ENCODE measurements around the gene HTR3B.
"Not testable (repeated sequence)": the region's sequence is repeated elsewhere in the genome, so short reads cannot be mapped to it uniquely, and the experiment has no call there.

The HTR3B gene, protein sequence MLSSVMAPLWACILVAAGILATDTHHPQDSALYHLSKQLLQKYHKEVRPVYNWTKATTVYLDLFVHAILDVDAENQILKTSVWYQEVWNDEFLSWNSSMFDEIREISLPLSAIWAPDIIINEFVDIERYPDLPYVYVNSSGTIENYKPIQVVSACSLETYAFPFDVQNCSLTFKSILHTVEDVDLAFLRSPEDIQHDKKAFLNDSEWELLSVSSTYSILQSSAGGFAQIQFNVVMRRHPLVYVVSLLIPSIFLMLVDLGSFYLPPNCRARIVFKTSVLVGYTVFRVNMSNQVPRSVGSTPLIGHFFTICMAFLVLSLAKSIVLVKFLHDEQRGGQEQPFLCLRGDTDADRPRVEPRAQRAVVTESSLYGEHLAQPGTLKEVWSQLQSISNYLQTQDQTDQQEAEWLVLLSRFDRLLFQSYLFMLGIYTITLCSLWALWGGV

DNA sequence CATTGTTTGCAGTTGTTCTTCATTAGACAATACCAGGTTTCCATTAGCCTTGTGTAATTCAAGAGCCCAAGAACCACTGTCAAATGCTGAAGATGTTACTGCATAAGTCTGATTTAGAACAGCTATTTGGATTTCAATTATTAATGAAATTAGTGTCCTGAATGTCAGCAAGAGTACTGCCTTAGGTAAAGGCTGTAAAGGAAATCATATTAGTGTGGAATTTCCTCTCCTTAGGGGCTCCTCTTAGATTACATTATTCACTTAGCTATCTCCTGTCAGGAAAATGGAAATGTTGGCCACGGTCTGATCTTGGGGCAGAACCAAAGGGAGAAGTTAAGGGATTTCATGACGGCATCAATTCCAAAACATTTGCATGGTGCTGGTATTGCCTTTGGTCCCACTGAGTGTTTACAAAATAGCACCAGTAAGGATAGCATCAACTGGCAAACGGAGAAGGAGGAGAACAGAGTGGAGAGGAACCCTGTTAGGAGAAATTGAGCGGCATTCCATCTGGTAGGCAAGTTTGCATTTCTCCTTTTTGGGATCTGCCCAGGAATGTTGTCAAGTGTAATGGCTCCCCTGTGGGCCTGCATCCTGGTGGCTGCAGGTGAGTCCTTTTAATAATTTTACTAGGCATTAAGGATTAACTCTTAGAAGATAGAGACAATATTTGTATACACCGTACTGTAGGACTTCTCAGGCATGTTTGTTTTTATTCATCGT lies at the start of gene HTR3B:
HTR3B (plus strand) TSS at position 418 of the 723 bp plus-strand sequence; CDS start at position 556, 138 bp downstream.
- DNase-seq (ENCODE audit: low spot score) = no peak

DNA sequence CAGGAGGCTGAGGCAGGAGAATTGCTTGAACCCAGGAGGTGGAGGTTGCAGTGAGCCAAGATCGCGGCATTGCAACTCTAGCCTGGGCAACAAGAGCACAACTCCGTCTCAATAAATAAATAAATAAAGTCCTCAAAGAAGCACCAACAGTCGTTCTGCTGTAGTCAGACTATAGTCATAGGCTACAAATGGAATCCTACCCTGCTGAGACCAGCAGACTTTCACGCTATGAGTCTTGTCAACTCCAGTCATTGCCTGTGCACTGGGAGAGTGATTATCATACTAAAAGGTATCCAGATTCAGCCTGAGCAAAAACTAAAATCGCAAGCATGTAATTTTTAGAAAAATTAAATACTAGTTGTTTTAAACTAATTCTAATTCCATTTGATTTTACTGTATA lies 48.8 kb upstream of the HTR3B start:
- DNase-seq (ENCODE audit: low spot score) = no peak

DNA sequence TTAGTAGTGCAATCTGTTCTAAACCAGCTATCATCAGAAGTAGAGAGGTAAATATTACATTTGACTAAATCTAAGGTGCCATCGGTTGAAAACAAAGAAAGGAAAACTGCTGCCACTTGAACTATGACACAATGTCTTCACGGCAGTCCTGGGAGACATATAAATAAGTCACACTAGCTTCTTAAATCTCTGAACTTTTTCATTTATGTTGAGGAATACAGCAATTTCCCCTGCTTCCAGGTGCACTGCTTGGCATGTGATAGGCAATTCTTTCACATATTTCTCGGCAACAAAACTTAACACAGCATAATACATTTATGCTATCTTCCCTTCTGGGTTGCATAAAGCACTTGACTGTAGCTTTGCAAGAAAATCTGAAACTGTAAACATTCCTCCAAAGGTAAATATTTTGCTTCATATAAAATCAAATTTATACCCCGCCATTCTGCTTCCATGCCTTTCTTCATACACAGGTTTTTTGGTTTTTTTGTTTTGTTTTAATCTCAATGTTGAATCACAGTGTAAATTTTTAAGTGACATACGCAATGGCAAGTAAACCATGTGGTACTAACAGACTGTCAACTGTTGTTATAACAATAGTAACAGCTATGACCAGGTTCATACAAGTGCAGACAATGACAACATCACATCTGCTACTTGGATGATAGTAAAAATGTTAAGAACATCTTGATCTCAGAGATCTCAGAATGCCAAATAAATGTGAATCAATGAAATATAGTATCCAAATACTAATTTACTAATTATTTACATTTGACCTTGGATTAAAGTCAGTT lies 47.4 kb upstream of the HTR3B start:
- no peak for DNase-seq (ENCODE audit: low spot score)

GRCh38 chr11:113859665-113860064 lies 44.9 kb upstream of the HTR3B start:
- DNase-seq (ENCODE audit: low spot score) = no peak

DNA sequence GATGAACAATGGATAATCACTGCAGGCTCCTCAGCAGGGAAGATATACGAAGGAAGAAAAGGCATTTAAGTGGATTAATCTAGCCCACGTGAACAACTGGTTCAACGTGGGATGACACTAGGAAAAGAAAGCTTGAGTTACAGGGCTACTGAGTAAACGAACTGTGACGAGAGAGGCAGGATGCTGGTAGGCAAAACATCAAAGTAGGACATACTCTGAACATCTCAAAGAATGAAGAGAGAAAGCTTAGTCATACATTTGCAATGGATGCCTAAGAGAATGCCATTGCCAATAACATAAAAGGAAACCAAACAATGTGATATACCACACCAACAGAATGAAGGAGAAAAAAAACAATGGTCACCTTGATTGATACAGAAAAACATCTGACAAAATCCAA lies 42.2 kb upstream of the HTR3B start:
- no peak for DNase-seq (ENCODE audit: low spot score)

DNA sequence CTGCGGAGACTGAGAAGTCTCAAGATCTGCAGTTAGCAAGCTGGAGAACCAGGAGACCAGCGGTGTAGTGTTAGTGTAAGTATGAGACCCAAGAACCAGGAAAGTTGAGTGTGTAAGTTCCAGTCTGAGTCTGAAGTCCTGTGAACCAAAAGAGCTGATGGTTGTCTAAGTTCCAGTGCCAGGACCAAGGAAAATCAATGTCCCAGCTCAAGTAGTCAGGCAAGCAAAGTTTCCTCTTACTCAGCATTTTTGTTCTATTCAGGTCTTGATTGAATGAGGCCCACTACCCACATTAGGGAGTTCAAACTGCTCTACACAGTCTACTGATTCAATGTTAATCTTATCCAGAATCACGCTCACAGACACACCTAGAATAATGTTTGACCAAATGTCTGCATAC lies 40.2 kb upstream of the HTR3B start:
- no peak for DNase-seq (ENCODE audit: low spot score)

DNA sequence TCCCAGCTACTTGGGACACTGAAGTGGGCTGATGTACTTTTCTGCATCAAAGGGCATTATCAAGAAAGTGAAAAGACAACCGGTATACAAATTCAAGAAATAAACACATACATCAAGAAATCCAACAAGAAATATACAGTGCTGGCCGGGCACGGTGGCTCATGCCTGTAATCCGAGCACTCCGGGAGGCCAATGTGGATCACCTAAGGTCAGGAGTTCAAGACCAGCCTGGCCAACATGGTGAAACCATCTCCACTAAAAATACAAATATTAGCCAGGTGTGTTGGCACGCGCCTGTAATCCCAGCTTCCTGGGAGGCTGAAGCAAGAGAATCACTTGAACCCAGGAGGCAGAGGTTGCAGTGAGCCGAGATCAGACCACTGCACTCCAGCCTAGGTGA lies 38.7 kb upstream of the HTR3B start:
- DNase-seq (ENCODE audit: low spot score) = no peak

- DNase-seq (ENCODE audit: low spot score) = no peak
These were observed 36.6 kb upstream of the HTR3B start for GRCh38 chr11:113867843-113868503.

- DNase-seq (ENCODE audit: low spot score) = no peak
These were observed 33.3 kb upstream of the HTR3B start for GRCh38 chr11:113871336-113871735.

- DNase-seq (ENCODE audit: low spot score) = no peak
These were observed 31.4 kb upstream of the HTR3B start for GRCh38 chr11:113873236-113873626.

DNA sequence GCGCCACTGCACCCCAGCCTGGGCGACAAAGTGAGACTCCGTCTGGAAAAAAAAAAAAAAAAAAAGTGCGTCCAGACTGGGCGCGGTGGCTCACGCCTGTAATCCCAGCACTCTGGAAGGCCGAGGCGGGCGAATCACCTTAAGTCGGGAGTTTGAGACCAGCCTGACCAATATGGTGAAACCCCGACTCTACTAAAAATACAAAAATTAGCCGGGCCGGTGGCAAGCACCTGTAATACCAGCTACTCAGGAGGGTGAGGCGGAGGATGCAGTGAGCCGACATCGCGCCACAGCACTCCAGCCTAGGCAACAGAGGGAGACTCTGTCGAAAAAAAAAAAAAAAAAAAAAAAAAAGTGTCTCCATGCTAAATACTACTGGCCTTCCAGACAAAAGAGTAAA lies 30.5 kb upstream of the HTR3B start:
- DNase-seq (ENCODE audit: low spot score) = no peak

DNA sequence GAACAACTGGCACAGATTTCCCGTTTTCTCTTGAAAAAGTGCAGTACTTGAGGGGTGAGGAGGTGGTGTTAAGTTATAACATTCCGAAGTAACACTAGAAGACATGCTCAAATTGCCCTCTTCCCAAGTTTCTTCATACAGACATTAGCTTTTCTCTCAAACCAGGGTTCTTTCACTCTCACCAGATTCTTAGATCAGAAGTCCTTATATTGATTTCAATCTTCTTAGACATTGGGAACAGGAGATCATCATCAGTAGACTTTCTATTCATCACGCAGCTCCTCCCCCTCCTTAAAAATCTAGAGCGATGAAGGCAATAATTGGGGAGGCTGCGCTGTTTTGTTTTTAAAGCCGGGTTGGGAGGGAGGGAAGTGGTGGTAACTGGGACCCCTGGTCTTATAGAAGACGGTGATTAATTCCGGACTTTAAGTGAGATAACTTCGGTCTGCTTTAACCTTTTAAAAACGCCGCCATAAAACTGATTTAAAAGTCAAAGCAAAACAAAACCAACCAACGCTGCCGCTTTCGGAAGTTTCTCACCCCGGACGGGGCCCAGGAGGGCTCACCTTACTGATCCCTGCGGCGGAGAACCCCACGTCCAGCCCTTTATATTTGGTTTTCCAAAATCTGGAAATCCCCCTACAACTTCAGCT lies 29.9 kb upstream of the HTR3B start:
- DNase-seq (ENCODE audit: low spot score) = peak; percentile 24

- peak; percentile 96 for DNase-seq (ENCODE audit: low spot score)
These were observed 29.1 kb upstream of the HTR3B start, which contains the start of gene USP28 for GRCh38 chr11:113875234-113876073. Gene USP28, minus strand, starts transcription at chr11:113875572. Its CDS starts 71 bp downstream, at chr11:113875501.

GRCh38 chr11:113876074-113876797 lies 28.4 kb upstream of the HTR3B start:
- DNase-seq (ENCODE audit: low spot score) = no peak

DNA sequence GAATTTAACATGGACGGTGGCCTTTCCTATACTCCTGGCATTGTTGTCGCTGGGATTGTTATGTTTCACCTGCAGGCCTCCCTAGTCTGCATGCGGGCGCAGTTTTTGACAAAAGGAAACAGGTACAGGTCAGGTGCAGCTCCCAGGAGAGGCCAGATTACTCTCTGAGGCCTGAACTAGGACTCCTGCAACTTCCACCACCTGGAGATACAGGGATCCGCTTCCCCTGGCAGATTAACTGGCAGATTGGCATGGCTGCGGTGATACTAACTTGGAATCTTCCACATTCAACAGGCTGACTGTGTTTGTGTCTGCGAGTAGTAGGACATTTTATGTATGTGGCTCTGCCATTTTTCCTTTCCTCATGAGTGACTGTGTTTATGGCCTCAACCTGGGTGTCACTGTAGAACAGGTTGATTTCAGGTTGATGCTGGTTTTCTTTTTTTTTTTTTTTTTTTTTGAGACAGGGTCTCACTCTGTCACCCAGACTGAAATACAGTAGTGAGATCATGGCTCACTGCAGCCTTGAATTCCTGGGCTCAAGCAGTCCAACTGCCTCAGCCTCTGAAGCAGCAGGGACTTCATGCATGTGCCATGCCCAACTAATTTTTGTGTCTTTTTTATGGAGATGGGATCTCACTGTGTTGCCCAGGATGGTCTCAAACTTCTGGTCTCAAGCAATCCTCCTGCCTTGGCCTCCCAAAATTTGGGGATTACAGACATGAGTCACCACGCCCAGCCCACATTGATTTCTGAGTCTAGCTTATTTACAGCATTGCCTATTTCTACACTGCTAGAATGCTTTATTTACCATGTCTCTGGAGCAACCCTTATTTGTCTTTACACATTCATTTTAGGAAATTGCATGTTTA lies 27.6 kb upstream of the HTR3B start:
- no peak for DNase-seq (ENCODE audit: low spot score)

GRCh38 chr11:113877670-113878055 lies 26.9 kb upstream of the HTR3B start:
- no peak for DNase-seq (ENCODE audit: low spot score)

DNA sequence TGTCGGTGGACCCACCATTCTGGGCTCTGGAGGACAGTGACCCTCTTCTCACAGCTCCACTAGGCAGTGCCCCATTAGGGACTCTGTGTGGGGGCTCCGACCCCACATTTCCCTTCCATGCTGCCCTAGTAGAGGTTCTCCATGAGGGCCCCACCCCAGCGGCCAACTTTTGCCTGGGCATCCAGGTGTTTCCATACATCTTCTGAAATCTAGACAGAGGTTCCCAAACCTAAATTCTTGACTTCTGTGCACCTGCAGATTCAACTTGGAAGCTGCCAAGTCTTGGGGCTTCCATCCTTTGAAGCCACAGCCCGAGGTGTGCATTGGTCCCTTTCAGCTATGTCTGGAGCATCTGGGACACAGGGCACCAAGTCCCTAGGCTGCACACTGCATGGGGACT lies 25.1 kb upstream of the HTR3B start:
- not testable (repeated sequence) for DNase-seq (ENCODE audit: low spot score)

GRCh38 chr11:113880971-113881370 lies 23.6 kb upstream of the HTR3B start:
- DNase-seq (ENCODE audit: low spot score) = no peak

DNA sequence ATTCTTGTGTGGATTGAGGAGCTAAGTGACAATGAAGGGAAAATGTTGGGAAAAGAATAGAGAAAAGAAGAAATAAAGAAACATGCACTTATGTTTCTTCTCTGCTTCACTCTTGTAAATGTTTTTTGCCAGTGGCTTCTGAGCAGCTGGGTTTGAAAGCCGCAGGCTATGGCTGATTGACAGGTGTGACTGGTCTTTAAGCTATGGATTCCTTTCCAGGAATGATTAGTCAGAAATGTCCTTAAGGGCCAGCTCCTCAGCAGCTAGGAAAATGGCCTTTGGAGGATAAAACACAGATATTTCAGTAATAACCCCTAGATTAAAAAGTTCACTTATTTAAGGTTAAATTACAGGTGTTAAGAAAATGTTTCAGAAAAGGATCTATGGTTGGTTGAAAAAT lies 22.7 kb upstream of the HTR3B start:
- no peak for DNase-seq (ENCODE audit: low spot score)
